A549 treated with GW870086 at 1 μM for 4 hours (cell line): ENCODE measurements around the gene RFT1. TPM values are rescaled to one million over a fixed set of nuclear protein-coding genes. Genes with fewer than 3 reads are reported as not detected.

Experiments used
- total RNA-seq: library from RNA; stranded (reverse); fragments of 200-300 nt; extraction: Qiagen RNA extraction; gene quantifications from 5 replicates; pipeline ENCODE4 v1.2.3, GENCODE V29; 2022; ENCODE audit warnings: low read depth

The RFT1 gene
- total RNA-seq: 18.7 to 28.7 TPM (median 27.0 TPM) in 5 replicates

GRCh38 chr3:53130179-53131061 is at the start of gene RFT1:
Gene RFT1 (minus strand): TSS chr3:53130435. CDS start chr3:53130400, 35 bp downstream.

GRCh38 chr3:53160660-53161449 is 30.6 kb upstream of the RFT1 start, which contains the start of gene PRKCD:
Gene PRKCD (plus strand): TSS chr3:53161209. CDS start chr3:53178423, 17,214 bp downstream.

GRCh38 chr3:53045518-53046170 is 84.6 kb downstream of the RFT1 start, which contains the start of gene SFMBT1:
Gene SFMBT1 (minus strand): TSS chr3:53046073. CDS start chr3:52969128, 76,945 bp downstream.

Other genes starting within 250 kb of the RFT1 start
- 5.9 to 9.4 TPM (median 7.7 TPM) in 5 replicates for gene STIMATE, start 232.9 kb downstream of the RFT1 start, total RNA-seq
- 6.6 to 8.7 TPM (median 8.4 TPM) in 5 replicates for gene SFMBT1, start 84.4 kb downstream of the RFT1 start, total RNA-seq
- 28.0 to 35.2 TPM (median 31.3 TPM) in 5 replicates for gene PRKCD, start 30.8 kb upstream of the RFT1 start, total RNA-seq
- 1,594 to 2,170 TPM (median 2,108 TPM) in 5 replicates for gene TKT, start 125.6 kb upstream of the RFT1 start, total RNA-seq
- 5.5 to 7.7 TPM (median 7.1 TPM) in 5 replicates for gene DCP1A, start 217.1 kb upstream of the RFT1 start, total RNA-seq